Measurements from ENCODE around the gene ADCY10.

- TF ChIP-seq CTCF (IDR thresholded peaks at IDR 0.05; ENCODE audit: insufficient read depth, low read depth, low read length) (no peak), EZH2 (IDR thresholded peaks at IDR 0.05; ENCODE audit: insufficient read depth, low read length) (no peak)
Observed at GRCh38 chr1:167762061-167762746, 151.7 kb downstream of the ADCY10 start.
